ENCODE data around the gene EIF4EBP2. TPM values are rescaled to one million over a fixed set of nuclear protein-coding genes. Genes with fewer than 3 reads are reported as not detected.

EIF4EBP2 gene
- total RNA-seq, 1 experiment from 2014 or later = 36.7 TPM

DNA sequence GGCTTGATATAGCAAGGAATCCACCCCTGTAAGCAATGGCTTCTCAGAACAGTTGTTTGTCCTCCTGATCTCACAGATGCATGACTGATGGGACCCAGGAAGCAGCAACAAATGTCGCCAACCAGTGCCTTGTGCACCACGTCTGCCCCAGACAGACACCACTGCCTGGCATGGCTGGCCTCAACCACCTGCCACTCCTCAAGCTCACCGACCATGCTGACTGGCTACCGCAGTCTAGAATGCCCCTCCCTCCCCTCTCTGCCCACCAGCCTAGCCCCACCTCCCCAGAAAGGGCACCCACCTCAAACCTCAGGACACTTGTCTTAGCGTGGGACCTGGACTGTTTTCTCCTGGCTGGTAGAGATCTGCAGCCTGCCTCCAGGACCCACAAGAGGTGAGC is 45.5 kb upstream of the EIF4EBP2 start:
- 0 out of 4 replicates have a peak, but pooled peaks cover 0 to 6% of the 10 kb centered on the region in 2 experiments for H3K4me1 ChIP-seq (ENCODE audit: control insufficient read depth in 1 of 2, insufficient read depth in 2 of 2, low read length in 2 of 2)
- H3K27ac ChIP-seq (ENCODE audit: low read depth, low read length) = no peak overlapping the region
- no peak overlapping the region for H3K4me3 ChIP-seq (replicated peaks in 1 of 2; ENCODE audit: low read depth in 1 of 2, low read length in 2 of 2)
- no peak for TF ChIP-seq SIN3A (IDR thresholded peaks at IDR 0.05; ENCODE audit: low read depth)
- no peak for TF ChIP-seq ELF1 (IDR thresholded peaks at IDR 0.05; ENCODE audit: borderline replicate concordance, low read depth)
- TF ChIP-seq REST (IDR thresholded peaks at IDR 0.05; ENCODE audit: low read depth) = no peak
- TF ChIP-seq SRF (IDR thresholded peaks at IDR 0.05; ENCODE audit: low read depth) = no peak
- no peak for TF ChIP-seq YY1 (IDR thresholded peaks at IDR 0.05; ENCODE audit: extremely low read depth, insufficient replicate concordance, low read depth, low read length)
- TF ChIP-seq CTCF (IDR thresholded peaks at IDR 0.05 in 2 of 3, conservative IDR thresholded peaks at IDR 0.05 in 1 of 3; ENCODE audit: borderline replicate concordance in 1 of 3, insufficient read depth in 1 of 3, low read depth in 2 of 3, low read length in 2 of 3) = no peak
- TF ChIP-seq SP1 (IDR thresholded peaks at IDR 0.05; ENCODE audit: low read depth) = no peak
- TF ChIP-seq EZH2 (IDR thresholded peaks at IDR 0.05) = no peak
- no peak for TF ChIP-seq EZH2phosphoT487 (IDR thresholded peaks at IDR 0.05; ENCODE audit: borderline replicate concordance)
- TF ChIP-seq, protein P1, sequence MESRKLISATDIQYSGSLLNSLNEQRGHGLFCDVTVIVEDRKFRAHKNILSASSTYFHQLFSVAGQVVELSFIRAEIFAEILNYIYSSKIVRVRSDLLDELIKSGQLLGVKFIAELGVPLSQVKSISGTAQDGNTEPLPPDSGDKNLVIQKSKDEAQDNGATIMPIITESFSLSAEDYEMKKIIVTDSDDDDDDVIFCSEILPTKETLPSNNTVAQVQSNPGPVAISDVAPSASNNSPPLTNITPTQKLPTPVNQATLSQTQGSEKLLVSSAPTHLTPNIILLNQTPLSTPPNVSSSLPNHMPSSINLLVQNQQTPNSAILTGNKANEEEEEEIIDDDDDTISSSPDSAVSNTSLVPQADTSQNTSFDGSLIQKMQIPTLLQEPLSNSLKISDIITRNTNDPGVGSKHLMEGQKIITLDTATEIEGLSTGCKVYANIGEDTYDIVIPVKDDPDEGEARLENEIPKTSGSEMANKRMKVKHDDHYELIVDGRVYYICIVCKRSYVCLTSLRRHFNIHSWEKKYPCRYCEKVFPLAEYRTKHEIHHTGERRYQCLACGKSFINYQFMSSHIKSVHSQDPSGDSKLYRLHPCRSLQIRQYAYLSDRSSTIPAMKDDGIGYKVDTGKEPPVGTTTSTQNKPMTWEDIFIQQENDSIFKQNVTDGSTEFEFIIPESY (IDR thresholded peaks at IDR 0.05; ENCODE audit: extremely low read depth, insufficient replicate concordance, low read length) = no peak
- H3K9me3 ChIP-seq (ENCODE audit: control insufficient read depth in 1 of 2, insufficient read depth in 1 of 2, low read depth in 1 of 2, low read length in 2 of 2) = no peaks in the 10 kb centered on the region
- no peaks in the 10 kb centered on the region for H3K79me2 ChIP-seq (ENCODE audit: insufficient read depth, low read length)
- no peak overlapping the region for H3K9ac ChIP-seq (ENCODE audit: low read length)
- H3K4me2 ChIP-seq (ENCODE audit: low read length) = no peak overlapping the region
- no TSS peak for BruUV-seq (replicated peaks)
- no peak for DNase-seq (ENCODE audit: low read depth, low spot score)
- RAD21 ChIA-PET (ENCODE audit: low non-redundant PET in 1 of 2, low total read pairs in 2 of 2, uncharacterized antibody in 2 of 2, unreplicated experiment in 2 of 2) = no interaction called here
- CTCF ChIA-PET = interaction anchor here (1.5 kb wide), 1 partner anchor 136 kb away, joined by 5 read pairs; no protein-coding TSS in a partner anchor
- no peaks in the 10 kb centered on the region for H4K20me1 ChIP-seq (ENCODE audit: insufficient read depth)
- no peaks in the 10 kb centered on the region for H3K36me3 ChIP-seq (ENCODE audit: control insufficient read depth in 1 of 2, insufficient read depth in 2 of 2, low read length in 2 of 2)
- ATAC-seq = no peak; the same call in 1 of the 2 replicates
- no peaks in the 10 kb centered on the region for H3K27me3 ChIP-seq (ENCODE audit: insufficient read depth, low read length)
- POLR2A ChIA-PET = no interaction called here
- no peaks in the 10 kb centered on the region for H3K9me2 ChIP-seq (ENCODE audit: insufficient read depth)
- intact Hi-C loops (cut with micrococcal nuclease) = no loop called here
- no peak overlapping the region for H2AFZ ChIP-seq (ENCODE audit: low read depth, low read length, poor library complexity, severe bottlenecking)

Data from HCT116 (cell line).